HG03354 (cell line): Measurements from ENCODE around the gene LDLRAD2.
A peak's percentile ranks its signal among the peaks of the same experiment; 100 is the strongest.
"Not testable (repeated sequence)": the region's sequence is repeated elsewhere in the genome, so short reads cannot be mapped to it uniquely, and the experiment has no call there.

ENCODE experiments used
- ATAC-seq: cut with Tn5 transposase; IDR thresholded peaks from one replicate; pipeline ENCODE4 v1.9.1; 2021; ENCODE audit warnings: mild to moderate bottlenecking; ENCODE audit not compliant: unreplicated experiment, poor library complexity, severe bottlenecking

Gene LDLRAD2

GRCh38 chr1:21811875-21812305 lies at the start of gene LDLRAD2:
Gene LDLRAD2 (plus strand): TSS chr1:21812265. CDS start chr1:21812452, 187 bp downstream.
- ATAC-seq, result no peak

- no peak for ATAC-seq
Measured at GRCh38 chr1:21763236-21763635, 48.8 kb upstream of the LDLRAD2 start.

GRCh38 chr1:21763694-21764419 lies 48.2 kb upstream of the LDLRAD2 start:
- no peak for ATAC-seq

- no peak for ATAC-seq
Measured at GRCh38 chr1:21764615-21765423, 47.2 kb upstream of the LDLRAD2 start.

- no peak for ATAC-seq
Measured at GRCh38 chr1:21766210-21766609, 45.9 kb upstream of the LDLRAD2 start.

- ATAC-seq, result not testable (repeated sequence)
Measured at GRCh38 chr1:21767106-21767505, 45.0 kb upstream of the LDLRAD2 start.

- ATAC-seq, result no peak
Measured at GRCh38 chr1:21770201-21770600, 41.9 kb upstream of the LDLRAD2 start.

- ATAC-seq, result not testable (repeated sequence)
Measured at GRCh38 chr1:21770602-21771001, 41.5 kb upstream of the LDLRAD2 start.

- ATAC-seq, result not testable (repeated sequence)
Measured at GRCh38 chr1:21771672-21772071, 40.4 kb upstream of the LDLRAD2 start.

GRCh38 chr1:21773585-21773984 lies 38.5 kb upstream of the LDLRAD2 start:
- ATAC-seq, result no peak

- no peak for ATAC-seq
Measured at GRCh38 chr1:21774835-21775549, 37.1 kb upstream of the LDLRAD2 start.

- no peak for ATAC-seq
Measured at GRCh38 chr1:21775550-21775914, 36.5 kb upstream of the LDLRAD2 start.

- ATAC-seq, result no peak
Measured at GRCh38 chr1:21775985-21776562, 36.0 kb upstream of the LDLRAD2 start.

GRCh38 chr1:21776925-21777324 lies 35.1 kb upstream of the LDLRAD2 start:
- not testable (repeated sequence) for ATAC-seq

- ATAC-seq, result no peak
Measured at GRCh38 chr1:21778405-21778727, 33.7 kb upstream of the LDLRAD2 start.

GRCh38 chr1:21779613-21780521 lies 32.2 kb upstream of the LDLRAD2 start:
- ATAC-seq, result peak; percentile 34

GRCh38 chr1:21781815-21782348 lies 30.2 kb upstream of the LDLRAD2 start:
- no peak for ATAC-seq

GRCh38 chr1:21782349-21782867 lies 29.7 kb upstream of the LDLRAD2 start:
- ATAC-seq, result peak; percentile 24
